Stomach (tissue), 4 donors: ENCODE data around the gene AGBL4.

ENCODE experiments used
- EP300 ChIP-seq: sonication (generic); formaldehyde crosslinking; IDR thresholded peaks from one replicate; pipeline ENCODE4 v1.6.1; 2017; ENCODE audit warnings: antibody characterized with exemption
- POLR2AphosphoS5 ChIP-seq, 3 donors: sonication (generic); formaldehyde crosslinking; IDR thresholded peaks; one replicate each; pipeline ENCODE4 v1.6.1; 2016; ENCODE audit warnings: antibody characterized with exemption in 3 of 3
- TF ChIP-seq, protein P1 (sequence below), 7 experiments: fragments of 450-650 bp in 4 of 7; fragments of 200-600 bp in 3 of 7; sonication (generic) in 3 of 7; IDR thresholded peaks; one replicate each; pipeline ENCODE4 v1.5.1; 2016 to 2019; ENCODE audit warnings: antibody characterized with exemption in 7 of 7, control low read depth in 2 of 7, mild to moderate bottlenecking in 1 of 7

GRCh38 chr1:48677306-48678287 lies 1346.2 kb downstream of the AGBL4 start:
- TF ChIP-seq EP300 = no peak
- TF ChIP-seq, protein P1, sequence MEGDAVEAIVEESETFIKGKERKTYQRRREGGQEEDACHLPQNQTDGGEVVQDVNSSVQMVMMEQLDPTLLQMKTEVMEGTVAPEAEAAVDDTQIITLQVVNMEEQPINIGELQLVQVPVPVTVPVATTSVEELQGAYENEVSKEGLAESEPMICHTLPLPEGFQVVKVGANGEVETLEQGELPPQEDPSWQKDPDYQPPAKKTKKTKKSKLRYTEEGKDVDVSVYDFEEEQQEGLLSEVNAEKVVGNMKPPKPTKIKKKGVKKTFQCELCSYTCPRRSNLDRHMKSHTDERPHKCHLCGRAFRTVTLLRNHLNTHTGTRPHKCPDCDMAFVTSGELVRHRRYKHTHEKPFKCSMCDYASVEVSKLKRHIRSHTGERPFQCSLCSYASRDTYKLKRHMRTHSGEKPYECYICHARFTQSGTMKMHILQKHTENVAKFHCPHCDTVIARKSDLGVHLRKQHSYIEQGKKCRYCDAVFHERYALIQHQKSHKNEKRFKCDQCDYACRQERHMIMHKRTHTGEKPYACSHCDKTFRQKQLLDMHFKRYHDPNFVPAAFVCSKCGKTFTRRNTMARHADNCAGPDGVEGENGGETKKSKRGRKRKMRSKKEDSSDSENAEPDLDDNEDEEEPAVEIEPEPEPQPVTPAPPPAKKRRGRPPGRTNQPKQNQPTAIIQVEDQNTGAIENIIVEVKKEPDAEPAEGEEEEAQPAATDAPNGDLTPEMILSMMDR (IDR thresholded peaks at IDR 0.05) = peak in 5 of 7 experiments; percentile 24 to 69 (median 62)
- no peak for TF ChIP-seq POLR2AphosphoS5 (IDR thresholded peaks at IDR 0.05)
